IMR-90 (cell line): ENCODE measurements around the gene RSRC1. TPM values are rescaled to one million over a fixed set of nuclear protein-coding genes. Genes with fewer than 3 reads are reported as not detected.

Source experiments
- ATAC-seq: fragments of 200-7000 bp; cut with Tn5 transposase; 2 replicates; pipeline ENCODE4 v1.9.1; 2020; ENCODE audit warnings: low read depth, mild to moderate bottlenecking, moderate library complexity
- BruUV-seq: library from RNA; stranded (reverse); fragments of 400-500 nt; replicated peaks from 2 replicates; lab custom pipeline; 2021; lab: Mats Ljungman, UMichigan
- CTCF ChIA-PET: fragments of 300-600 bp; formaldehyde crosslinking; extraction: SDS; loops from one replicate; lab custom pipeline; 2021; ENCODE audit warnings: antibody characterized with exemption; lab: Yijun Ruan, JAX
- POLR2A ChIA-PET: fragments of 300-600 bp; sonication (Branson Sonifier 250); formaldehyde crosslinking; loops from one replicate; lab custom pipeline; 2022; ENCODE audit warnings: antibody characterized with exemption; ENCODE audit not compliant: unreplicated experiment; lab: Charles Lee
- DNase-seq: peaks from one replicate; pipeline ENCODE4 v3.0.0; 2013
- H2AFZ ChIP-seq: replicated peaks from 2 replicates; pipeline ENCODE3; 2013; ENCODE audit warnings: low read length, mild to moderate bottlenecking; ENCODE audit not compliant: poor library complexity
- H2AK5ac ChIP-seq: 2 replicates; pipeline ENCODE4 v1.6.1; 2013; ENCODE audit warnings: low read depth, low read length, inconsistent platforms
- H2AK9ac ChIP-seq: replicated peaks from 2 replicates; pipeline ENCODE3; 2013; ENCODE audit warnings: mild to moderate bottlenecking, low read depth, low read length, moderate library complexity; ENCODE audit not compliant: poor library complexity
- H2BK120ac ChIP-seq: 2 replicates; pipeline ENCODE4 v1.6.1; 2013; ENCODE audit warnings: low read depth, low read length, inconsistent platforms
- H2BK15ac ChIP-seq: 3 replicates; pipeline ENCODE4 v1.6.1; 2013; ENCODE audit warnings: low read depth, low read length, inconsistent platforms
- H2BK20ac ChIP-seq: 2 replicates; pipeline ENCODE4 v1.6.1; 2013; ENCODE audit warnings: low read depth, mild to moderate bottlenecking, inconsistent platforms, low read length, moderate library complexity
- H2BK5ac ChIP-seq: 2 replicates; pipeline ENCODE4 v1.6.1; 2013; ENCODE audit warnings: mild to moderate bottlenecking, low read depth, low read length, inconsistent platforms; ENCODE audit not compliant: poor library complexity, severe bottlenecking
- H3K14ac ChIP-seq: replicated peaks from 2 replicates; pipeline ENCODE4 v1.6.1; 2013; ENCODE audit warnings: low read depth, low read length, inconsistent platforms
- H3K18ac ChIP-seq: 2 replicates; pipeline ENCODE4 v1.6.1; 2013; ENCODE audit warnings: low read depth, low read length, control low read depth
- H3K23ac ChIP-seq: 2 replicates; pipeline ENCODE4 v1.6.1; 2013; ENCODE audit warnings: low read depth, low read length, inconsistent platforms
- H3K27ac ChIP-seq: 2 replicates; pipeline ENCODE4 v1.5.1; 2013; ENCODE audit warnings: mild to moderate bottlenecking, control low read depth, low read length; ENCODE audit not compliant: insufficient read depth
- H3K27me3 ChIP-seq: 2 replicates; pipeline ENCODE4 v1.6.1; 2013; ENCODE audit warnings: low read length; ENCODE audit not compliant: control insufficient read depth, insufficient read depth
- H3K36me3 ChIP-seq: 2 replicates; pipeline ENCODE4 v1.6.1; 2013; ENCODE audit warnings: low read length, mixed read lengths; ENCODE audit not compliant: control insufficient read depth, insufficient read depth
- H3K4ac ChIP-seq: 2 replicates; pipeline ENCODE4 v1.6.1; 2013; ENCODE audit warnings: low read depth, low read length, inconsistent platforms
- H3K4me1 ChIP-seq: 2 replicates; pipeline ENCODE4 v1.6.1; 2013; ENCODE audit warnings: low read length, mixed read lengths; ENCODE audit not compliant: control insufficient read depth, insufficient read depth
- H3K4me2 ChIP-seq: 2 replicates; pipeline ENCODE4 v1.6.1; 2013; ENCODE audit warnings: low read depth, mild to moderate bottlenecking, control low read depth, low read length, moderate library complexity
- H3K4me3 ChIP-seq: 2 replicates; pipeline ENCODE4 v1.5.1; 2013; ENCODE audit warnings: low read depth, mild to moderate bottlenecking, control low read depth, low read length, moderate library complexity; ENCODE audit not compliant: insufficient read depth
- H3K56ac ChIP-seq: 2 replicates; pipeline ENCODE4 v1.6.1; 2013; ENCODE audit warnings: low read length, inconsistent platforms; ENCODE audit not compliant: insufficient read depth; ENCODE audit errors: extremely low read depth
- H3K79me1 ChIP-seq, 2 experiments: 2 replicates each; pipeline ENCODE4 v1.6.1; 2013; ENCODE audit warnings: low read length in 2 of 2, inconsistent platforms in 1 of 2, low read depth in 1 of 2
- H3K9ac ChIP-seq: 2 replicates; pipeline ENCODE4 v1.6.1; 2013; ENCODE audit warnings: low read depth, low read length, control low read depth
- H3K9me1 ChIP-seq: 2 replicates; pipeline ENCODE4 v1.6.1; 2013; ENCODE audit warnings: low read length, inconsistent platforms; ENCODE audit not compliant: insufficient read depth
- H3K9me3 ChIP-seq: 2 replicates; pipeline ENCODE4 v1.6.1; 2013; ENCODE audit warnings: low read length; ENCODE audit not compliant: control insufficient read depth, insufficient read depth
- H4K20me1 ChIP-seq: 2 replicates; pipeline ENCODE4 v1.6.1; 2013; ENCODE audit warnings: low read length, inconsistent platforms; ENCODE audit not compliant: insufficient read depth
- H4K5ac ChIP-seq: 2 replicates; pipeline ENCODE4 v1.6.1; 2013; ENCODE audit warnings: mild to moderate bottlenecking, low read depth, low read length, control low read depth
- H4K8ac ChIP-seq, 2 experiments: 2 replicates each; pipeline ENCODE4 v1.6.1; 2013; ENCODE audit warnings: low read depth in 2 of 2, low read length in 2 of 2, control low read depth in 1 of 2, inconsistent platforms in 1 of 2
- H4K91ac ChIP-seq: 2 replicates; pipeline ENCODE4 v1.6.1; 2013; ENCODE audit warnings: low read depth, low read length, inconsistent platforms; ENCODE audit not compliant: insufficient read depth
- CTCF ChIP-seq: conservative IDR thresholded peaks from 2 replicates; pipeline ENCODE4 v1.5.1; 2012; ENCODE audit warnings: mild to moderate bottlenecking, low read depth, low read length, improper control_type of control experiment
- MAFK ChIP-seq: IDR thresholded peaks from 2 replicates; pipeline ENCODE4 v1.6.1; 2012; ENCODE audit warnings: low read depth, low read length, improper control_type of control experiment
- MAZ ChIP-seq: IDR thresholded peaks from 2 replicates; pipeline ENCODE4 v1.6.1; 2012; ENCODE audit warnings: low read depth, mild to moderate bottlenecking, low read length, improper control_type of control experiment, moderate library complexity, borderline replicate concordance
- MXI1 ChIP-seq: IDR thresholded peaks from 2 replicates; pipeline ENCODE4 v1.6.1; 2012; ENCODE audit warnings: low read depth, mild to moderate bottlenecking, low read length, moderate library complexity, borderline replicate concordance
- POLR2A ChIP-seq: IDR thresholded peaks from 2 replicates; pipeline ENCODE4 v1.6.1; 2012; ENCODE audit warnings: mild to moderate bottlenecking, low read depth, low read length
- RAD21 ChIP-seq: IDR thresholded peaks from 2 replicates; pipeline ENCODE4 v1.6.1; 2012; ENCODE audit warnings: low read length, improper control_type of control experiment
- RCOR1 ChIP-seq: IDR thresholded peaks from 2 replicates; pipeline ENCODE4 v1.6.1; 2012; ENCODE audit warnings: mild to moderate bottlenecking, low read length, improper control_type of control experiment; ENCODE audit not compliant: insufficient replicate concordance
- RFX5 ChIP-seq: IDR thresholded peaks from 2 replicates; pipeline ENCODE4 v1.8.0; 2012; ENCODE audit warnings: low read depth, mild to moderate bottlenecking, low read length, moderate library complexity
- SMC3 ChIP-seq: fragments of 150-350 bp; IDR thresholded peaks from 2 replicates; pipeline ENCODE4 v1.6.1; 2016; ENCODE audit warnings: low read depth, mild to moderate bottlenecking, antibody characterized with exemption, low read length, moderate library complexity
- WGBS, 2 experiments: methylation state at CpG; one replicate each; pipeline versions ENCODE4 v1.1.5 to v1.1.7; 2013; ENCODE audit warnings: missing lambda C conversion rate in 2 of 2; ENCODE audit not compliant: insufficient read length in 1 of 2; ENCODE audit errors: extremely low coverage in 2 of 2; 5-methylcytosine and 5-hydroxymethylcytosine counted together
- dilution Hi-C: fragments of 300-500 bp; cut with HindIII; formaldehyde crosslinking; loops from one replicate; pipeline ENCODE4 v1.14.3; 2018; ENCODE audit warnings: low sequenced_read_pairs; ENCODE audit not compliant: unreplicated experiment
- in situ Hi-C: fragments of 300-500 bp; cut with MboI; formaldehyde crosslinking; loops from 3 replicates; pipeline ENCODE4 v1.14.3; 2019; ENCODE audit warnings: low sequenced_read_pairs, inconsistent platforms, mixed read lengths
- intact Hi-C: fragments of 100-400 bp; cut with micrococcal nuclease; formaldehyde crosslinking; loops from 2 replicates; pipeline ENCODE4 v1.10.0; 2022
- polyA plus RNA-seq, 3 experiments: library from polyadenylated mRNA; depleted of rRNA; stranded (reverse); fragments of >200 nt; gene quantifications; 2 replicates each; pipeline ENCODE4 v1.2.3, GENCODE V29; 2012; ENCODE audit warnings: low replicate concordance in 1 of 3
- total RNA-seq: library from RNA; depleted of rRNA; stranded (reverse); fragments of >200 nt; gene quantifications from 2 replicates; pipeline ENCODE4 v1.2.3, GENCODE V29; 2012

Gene RSRC1
- total and polyA plus RNA-seq, 2 of the 4 experiments (the other 2 are of a cell fraction) = 3.8 to 41.8 TPM

GRCh38 chr3:158094235-158095110, 15.4 kb upstream of the RSRC1 start (continued):
- TF ChIP-seq MAZ = no peak

- H3K79me1 ChIP-seq = no peaks in the 10 kb centered on the region
- no peak overlapping the region for H2BK20ac ChIP-seq
- H2AK5ac ChIP-seq = no peak overlapping the region
- no peak overlapping the region for H4K5ac ChIP-seq
- H3K27ac ChIP-seq = no peak overlapping the region
- no TSS peak for BruUV-seq
- no peak overlapping the region for H3K4me3 ChIP-seq
- H3K4me1 ChIP-seq = peaks cover 2% of the 10 kb centered on the region; the same call in 1 of the 2 replicates
- no peak overlapping the region for H3K23ac ChIP-seq
- H3K9me1 ChIP-seq = no peaks in the 10 kb centered on the region
- no peak overlapping the region for H3K56ac ChIP-seq
- no peak overlapping the region for H3K14ac ChIP-seq
- H2BK120ac ChIP-seq = no peak overlapping the region
- WGBS, 2 experiments = no CpG with 5 or more reads among the region's 22 CpGs
- no peak for ATAC-seq
- CTCF ChIA-PET = interaction anchor here (1.3 kb wide), 1 partner anchor 11 kb away, joined by 3 read pairs; no protein-coding TSS in a partner anchor
- in situ Hi-C loops = loop anchor here (10.0 kb wide), 1 partner anchor 350 kb away; no protein-coding TSS in a partner anchor
- H4K91ac ChIP-seq = no peak overlapping the region
- dilution Hi-C loops = no loop called here
- no peak overlapping the region for H2BK15ac ChIP-seq
- no peak overlapping the region for H2BK5ac ChIP-seq
- no peak overlapping the region for H2AFZ ChIP-seq
- intact Hi-C loops = no loop called here
- TF ChIP-seq SMC3 = no peak
- no peak for TF ChIP-seq MAFK
- no peak for TF ChIP-seq CTCF
- no peak for TF ChIP-seq POLR2A
- no peak for TF ChIP-seq MAZ
- no peak for TF ChIP-seq MXI1
- TF ChIP-seq RFX5 = no peak
- TF ChIP-seq RCOR1 = no peak
- no peak for TF ChIP-seq RAD21
- no peak overlapping the region for H3K18ac ChIP-seq
- no peak overlapping the region for H3K9ac ChIP-seq
- no peak overlapping the region for H3K4me2 ChIP-seq
- no peak overlapping the region for H3K4ac ChIP-seq
- no peak overlapping the region for H2AK9ac ChIP-seq
- H4K20me1 ChIP-seq = 0 out of 2 replicates have a peak, but pooled peaks cover 7% of the 10 kb centered on the region
- POLR2A ChIA-PET = no interaction called here
- H3K27me3 ChIP-seq = peaks cover 56% of the 10 kb centered on the region
- H3K36me3 ChIP-seq = no peaks in the 10 kb centered on the region
- peaks cover 15% of the 10 kb centered on the region for H3K9me3 ChIP-seq
- no peak for DNase-seq
- no peak overlapping the region for H4K8ac ChIP-seq
Observed at GRCh38 chr3:158095111-158095813, 14.6 kb upstream of the RSRC1 start.
